Ishikawa (cell line): ENCODE measurements around the gene LRRC10B.

Source experiments
- CEBPB ChIP-seq: IDR thresholded peaks from 2 replicates; pipeline ENCODE4 v1.6.1; 2012
- EGR1 ChIP-seq: IDR thresholded peaks from 2 replicates; pipeline ENCODE4 v1.6.1; 2012
- FOXM1 ChIP-seq: IDR thresholded peaks from 2 replicates; pipeline ENCODE4 v1.6.1; 2012; ENCODE audit warnings: low read depth, borderline replicate concordance
- TAF1 ChIP-seq: IDR thresholded peaks from 2 replicates; pipeline ENCODE4 v1.6.1; 2012; ENCODE audit warnings: low read depth, mild to moderate bottlenecking
- YY1 ChIP-seq: IDR thresholded peaks from 2 replicates; pipeline ENCODE4 v1.6.1; 2012; ENCODE audit warnings: low read depth
- TF ChIP-seq, protein P1 (sequence below): IDR thresholded peaks from 2 replicates; pipeline ENCODE4 v1.6.1; 2012

GRCh38 chr11:61534933-61535839, 26.6 kb downstream of the LRRC10B start:
- TF ChIP-seq TAF1 (no peak), YY1 (no peak), EGR1 (no peak), CEBPB (no peak), FOXM1 (no peak)
- TF ChIP-seq, protein P1, sequence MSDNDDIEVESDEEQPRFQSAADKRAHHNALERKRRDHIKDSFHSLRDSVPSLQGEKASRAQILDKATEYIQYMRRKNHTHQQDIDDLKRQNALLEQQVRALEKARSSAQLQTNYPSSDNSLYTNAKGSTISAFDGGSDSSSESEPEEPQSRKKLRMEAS: no peak
